ENCODE measurements around the gene PRKCA. TPM values are rescaled to one million over a fixed set of nuclear protein-coding genes. Genes with fewer than 3 reads are reported as not detected.

Gene PRKCA
- polyA plus RNA-seq, 2 of the 4 experiments (the other 2 are of a cell fraction), result 28.8 to 65.0 TPM

- Histone ChIP-seq H3K9me3 (no peaks in the 10 kb centered on the region), H3K4me3 (peak overlapping the region; percentile 39; the same call in 1 of the 3 replicates), H3K27ac (no peak overlapping the region), H3K4me1 (0 out of 3 replicates have a peak, but pooled peaks cover 4% of the 10 kb centered on the region), H3K4me2 (peak overlapping the region; percentile 87)
- DNase-seq (ENCODE audit: low read depth in 1 of 2, low spot score in 1 of 2) (no peak), ATAC-seq (peak in 1 of 2 experiments; percentile 25; a peak in 3 of 6 replicates), FAIRE-seq (no peak)
- POLR2A ChIA-PET, result no interaction called here
- TF ChIP-seq MAFK (IDR thresholded peaks at IDR 0.05; ENCODE audit: partially characterized antibody), result no peak
- TF ChIP-seq, protein P1, sequence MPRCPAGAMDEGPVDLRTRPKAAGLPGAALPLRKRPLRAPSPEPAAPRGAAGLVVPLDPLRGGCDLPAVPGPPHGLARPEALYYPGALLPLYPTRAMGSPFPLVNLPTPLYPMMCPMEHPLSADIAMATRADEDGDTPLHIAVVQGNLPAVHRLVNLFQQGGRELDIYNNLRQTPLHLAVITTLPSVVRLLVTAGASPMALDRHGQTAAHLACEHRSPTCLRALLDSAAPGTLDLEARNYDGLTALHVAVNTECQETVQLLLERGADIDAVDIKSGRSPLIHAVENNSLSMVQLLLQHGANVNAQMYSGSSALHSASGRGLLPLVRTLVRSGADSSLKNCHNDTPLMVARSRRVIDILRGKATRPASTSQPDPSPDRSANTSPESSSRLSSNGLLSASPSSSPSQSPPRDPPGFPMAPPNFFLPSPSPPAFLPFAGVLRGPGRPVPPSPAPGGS (IDR thresholded peaks at IDR 0.05), result no peak
- CTCF ChIA-PET, result interaction anchor here (0.8 to 1.3 kb wide), 3 partner anchors 16 to 581 kb away, joined by 3 to 4 read pairs (median 3); no protein-coding TSS in a partner anchor
- WGBS (ENCODE audit: missing lambda C conversion rate), result 57% methylated on average over 16 of the region's 16 CpGs
Observed at GRCh38 chr17:66835476-66835875, 533.1 kb downstream of the PRKCA start.

DNA sequence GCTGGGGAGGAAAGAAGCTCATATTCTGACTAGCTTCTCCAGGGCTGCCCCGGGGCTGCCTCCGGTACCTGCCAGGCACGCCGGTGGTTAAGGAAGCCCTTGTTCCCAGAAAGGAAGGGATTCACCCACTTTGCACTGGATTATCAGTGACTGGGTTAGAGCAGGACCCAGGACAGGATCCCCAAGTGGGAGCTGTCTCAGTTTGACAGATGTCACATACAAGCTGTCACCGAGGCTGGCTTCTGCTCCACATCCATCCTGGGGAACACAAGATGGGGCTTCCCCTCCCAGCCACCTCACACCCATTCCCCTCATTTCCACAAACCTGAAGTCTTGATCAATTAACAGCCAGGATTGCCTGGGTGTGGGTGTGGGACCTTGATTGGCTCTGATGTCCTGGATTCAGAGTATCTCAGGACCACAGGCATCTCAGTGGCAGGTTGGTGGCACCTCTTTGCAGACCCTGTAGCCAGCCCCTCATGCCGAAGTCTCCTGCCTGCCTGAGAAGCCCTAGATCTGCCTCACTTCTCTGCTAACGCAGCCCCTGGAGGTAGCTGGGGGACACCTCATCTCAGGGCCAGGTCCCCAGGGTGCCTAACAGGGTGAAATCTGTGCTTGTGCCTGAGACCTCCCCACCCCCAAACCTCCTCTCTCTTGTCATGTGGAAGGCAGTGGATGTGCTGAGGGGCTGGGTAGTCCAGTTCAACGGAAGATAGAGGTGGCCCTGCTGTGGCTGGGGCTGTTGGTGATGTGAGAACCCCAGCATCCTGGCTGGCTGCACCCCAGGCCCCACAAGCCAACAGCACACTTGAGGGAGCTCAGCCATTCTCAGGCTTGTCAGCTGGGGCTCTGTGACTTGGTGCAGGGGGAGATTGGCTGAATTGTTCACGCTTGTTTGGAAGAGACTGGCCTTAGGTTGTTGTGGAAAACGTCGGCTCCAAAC is 533.9 kb downstream of the PRKCA start:
- DNase-seq (ENCODE audit: low read depth in 1 of 2, low spot score in 1 of 2), result no peak
- Histone ChIP-seq H3K4me3 (no peak overlapping the region), H3K4me1 (0 out of 3 replicates have a peak, but pooled peaks cover 4% of the 10 kb centered on the region), H3K27ac (no peak overlapping the region), H3K4me2 (no peak overlapping the region), H3K9me3 (no peaks in the 10 kb centered on the region)
- POLR2A ChIA-PET, result no interaction called here
- CTCF ChIA-PET, result interaction anchor here (0.8 to 1.3 kb wide), 3 partner anchors 70 to 582 kb away, joined by 3 to 4 read pairs (median 3); no protein-coding TSS in a partner anchor
- peak in 1 of 2 experiments; percentile 15; a peak in 3 of 6 replicates for ATAC-seq
- 67% methylated on average over 11 of the region's 11 CpGs for WGBS (ENCODE audit: missing lambda C conversion rate)
- FAIRE-seq, result no peak
- no peak for TF ChIP-seq POLR2AphosphoS2 (conservative IDR thresholded peaks at IDR 0.05; ENCODE audit: low read length)
- TF ChIP-seq EP300 (IDR thresholded peaks at IDR 0.05), result no peak
- TF ChIP-seq EHF (CRISPR knock-in tag; IDR thresholded peaks at IDR 0.05), result no peak
- no peak for TF ChIP-seq CTCF (IDR thresholded peaks at IDR 0.05)
- no peak for TF ChIP-seq KDM1A (IDR thresholded peaks at IDR 0.05; ENCODE audit: low read depth)
- TF ChIP-seq, protein P2, sequence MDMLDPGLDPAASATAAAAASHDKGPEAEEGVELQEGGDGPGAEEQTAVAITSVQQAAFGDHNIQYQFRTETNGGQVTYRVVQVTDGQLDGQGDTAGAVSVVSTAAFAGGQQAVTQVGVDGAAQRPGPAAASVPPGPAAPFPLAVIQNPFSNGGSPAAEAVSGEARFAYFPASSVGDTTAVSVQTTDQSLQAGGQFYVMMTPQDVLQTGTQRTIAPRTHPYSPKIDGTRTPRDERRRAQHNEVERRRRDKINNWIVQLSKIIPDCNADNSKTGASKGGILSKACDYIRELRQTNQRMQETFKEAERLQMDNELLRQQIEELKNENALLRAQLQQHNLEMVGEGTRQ (IDR thresholded peaks at IDR 0.05), result no peak
- no peak for TF ChIP-seq RCOR1 (IDR thresholded peaks at IDR 0.05; ENCODE audit: low read depth, low read length)
- no peak for TF ChIP-seq CHD2 (IDR thresholded peaks at IDR 0.05; ENCODE audit: low read length, partially characterized antibody)
- no peak for TF ChIP-seq CEBPB (IDR thresholded peaks at IDR 0.05)
- TF ChIP-seq E2F6 (IDR thresholded peaks at IDR 0.05; ENCODE audit: borderline replicate concordance, low read depth), result no peak
- TF ChIP-seq RARB (CRISPR knock-in tag; IDR thresholded peaks at IDR 0.05), result no peak
- TF ChIP-seq MYC (IDR thresholded peaks at IDR 0.05; ENCODE audit: borderline replicate concordance, low read length), result no peak
- no peak for TF ChIP-seq ZNF302 (CRISPR knock-in tag; IDR thresholded peaks at IDR 0.05)
- TF ChIP-seq SMC3 (IDR thresholded peaks at IDR 0.05), result no peak

DNA sequence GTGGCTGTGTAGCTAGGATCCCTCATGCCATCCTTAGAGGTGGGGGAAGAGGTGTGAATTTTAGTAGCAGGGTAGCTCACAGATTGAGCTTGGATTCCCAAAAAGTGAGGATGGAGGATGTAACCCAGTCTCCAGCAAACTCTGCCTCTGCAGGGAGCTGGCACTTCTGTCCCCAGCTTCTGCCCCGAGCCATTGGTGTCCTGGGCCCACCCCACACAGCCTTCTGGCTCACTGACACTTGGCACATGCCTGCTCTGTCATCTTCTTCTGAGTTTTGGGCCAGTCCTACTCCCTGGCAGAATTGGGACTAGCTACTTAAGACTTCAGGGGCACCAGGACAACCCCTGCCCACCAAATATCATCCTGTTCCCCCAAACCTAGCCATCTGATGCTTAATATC is 534.8 kb downstream of the PRKCA start:
- CTCF ChIA-PET, result interaction anchor here (1.2 kb wide), 1 partner anchor 139 kb away, joined by 3 read pairs; no protein-coding TSS in a partner anchor
- POLR2A ChIA-PET, result no interaction called here
- ATAC-seq, result no peak

More for the DNA sequence above, 534.8 kb downstream of the PRKCA start:
- no peak overlapping the region for H3K4me2 ChIP-seq
- H3K4me3 ChIP-seq, result no peak overlapping the region
- H3K4me1 ChIP-seq, result 0 out of 3 replicates have a peak, but pooled peaks cover 4% of the 10 kb centered on the region
- H3K27ac ChIP-seq, result no peak overlapping the region
- DNase-seq (ENCODE audit: low read depth in 1 of 2, low spot score in 1 of 2), result no peak
- 63% methylated on average over 1 of the region's 1 CpG for WGBS (ENCODE audit: missing lambda C conversion rate)
- TF ChIP-seq HOXB13 (CRISPR knock-in tag; IDR thresholded peaks at IDR 0.05; ENCODE audit: low read depth) (no peak), JUN (IDR thresholded peaks at IDR 0.05) (no peak), KDM5A (IDR thresholded peaks at IDR 0.05) (no peak), EP300 (IDR thresholded peaks at IDR 0.05) (no peak), SMC3 (IDR thresholded peaks at IDR 0.05) (no peak), CHD2 (IDR thresholded peaks at IDR 0.05; ENCODE audit: low read length, partially characterized antibody) (no peak)
- TF ChIP-seq, protein P1 (IDR thresholded peaks at IDR 0.05), result no peak
- no peaks in the 10 kb centered on the region for H3K9me3 ChIP-seq
- no peak for FAIRE-seq
